H1 (cell line): ENCODE measurements around the gene ARHGAP15. TPM values are rescaled to one million over a fixed set of nuclear protein-coding genes. Genes with fewer than 3 reads are reported as not detected.

ENCODE experiments used
- CTCF ChIA-PET: fragments of 300-600 bp; sonication (Branson Sonifier 250); formaldehyde crosslinking; loops from one replicate; lab custom pipeline; 2021; ENCODE audit not compliant: partially characterized antibody; lab: Charles Lee
- POLR2A ChIA-PET: fragments of 300-600 bp; sonication (Branson Sonifier 250); formaldehyde crosslinking; loops from one replicate; lab custom pipeline; 2021; ENCODE audit warnings: inconsistent platforms; ENCODE audit not compliant: partially characterized antibody; lab: Charles Lee
- DNase-seq, 2 experiments: peaks; one replicate each; pipeline versions ENCODE4 v3.0.0 to v3.0.0-alpha.2; 2010 to 2022; ENCODE audit warnings: low spot score in 2 of 2, low read depth in 1 of 2, mixed read lengths in 1 of 2
- FAIRE-seq: peaks from 2 replicates; lab custom pipeline; 2011; peaks lifted over from hg19 to GRCh38; lab: Jason Lieb, UNC
- H2AFZ ChIP-seq: 2 replicates; pipeline ENCODE4 v1.8.1; 2012; ENCODE audit warnings: low read length, inconsistent platforms
- H2AK5ac ChIP-seq: 2 replicates; pipeline ENCODE4 v1.6.1; 2013; ENCODE audit warnings: low read depth, low read length
- H2BK120ac ChIP-seq: replicated peaks from 2 replicates; pipeline ENCODE3; 2013; ENCODE audit warnings: low read depth, low read length, inconsistent platforms
- H2BK12ac ChIP-seq: 2 replicates; pipeline ENCODE4 v1.6.1; 2013; ENCODE audit warnings: low read depth, low read length
- H2BK15ac ChIP-seq: 2 replicates; pipeline ENCODE4 v1.6.1; 2013; ENCODE audit warnings: low read length
- H2BK20ac ChIP-seq: 2 replicates; pipeline ENCODE4 v1.6.1; 2013; ENCODE audit warnings: low read length
- H2BK5ac ChIP-seq: 2 replicates; pipeline ENCODE4 v1.6.1; 2013; ENCODE audit warnings: low read depth, low read length
- H3K14ac ChIP-seq: 2 replicates; pipeline ENCODE4 v1.6.1; 2013; ENCODE audit warnings: inconsistent platforms; ENCODE audit not compliant: insufficient read length
- H3K18ac ChIP-seq: 2 replicates; pipeline ENCODE4 v1.6.1; 2013; ENCODE audit warnings: low read length; ENCODE audit errors: extremely low read depth
- H3K23ac ChIP-seq: 2 replicates; pipeline ENCODE4 v1.6.1; 2013; ENCODE audit warnings: inconsistent platforms; ENCODE audit not compliant: insufficient read length
- H3K23me2 ChIP-seq: 2 replicates; pipeline ENCODE4 v1.6.1; 2013; ENCODE audit warnings: low read depth, low read length
- H3K27ac ChIP-seq: 2 replicates; pipeline ENCODE4 v1.6.1; 2011; ENCODE audit warnings: low read depth, low read length, inconsistent platforms
- H3K27me3 ChIP-seq, 4 experiments: replicated peaks in 1 of 4; 1 replicate in 1 of 4; 2 replicates in 3 of 4; pipeline versions ENCODE4 v1.6.1 to v1.8.1; 2011 to 2013; ENCODE audit warnings: low read length in 3 of 4, mild to moderate bottlenecking in 3 of 4, inconsistent platforms in 2 of 4, mixed read lengths in 2 of 4, moderate library complexity in 1 of 4; ENCODE audit not compliant: control insufficient read depth in 3 of 4, insufficient read depth in 3 of 4; ENCODE audit errors: extremely low read depth in 1 of 4
- H3K36me3 ChIP-seq, 4 experiments: 2 replicates each; pipeline versions ENCODE4 v1.6.1 to v1.8.1; 2011 to 2013; ENCODE audit warnings: mild to moderate bottlenecking in 4 of 4, low read length in 3 of 4, moderate library complexity in 2 of 4, control low read depth in 1 of 4, inconsistent platforms in 1 of 4; ENCODE audit not compliant: insufficient read depth in 4 of 4, control insufficient read depth in 2 of 4
- H3K4ac ChIP-seq: replicated peaks from 2 replicates; pipeline ENCODE3; 2013; ENCODE audit warnings: low read length, low read depth, mixed read lengths, inconsistent platforms; ENCODE audit not compliant: insufficient read length
- H3K4me1 ChIP-seq, 4 experiments: replicated peaks in 1 of 4; 1 replicate in 1 of 4; 2 replicates in 3 of 4; pipeline versions ENCODE4 v1.6.1 to v1.8.1; 2011 to 2013; ENCODE audit warnings: low read length in 3 of 4, inconsistent platforms in 2 of 4, mixed read lengths in 1 of 4; ENCODE audit not compliant: insufficient read depth in 4 of 4, control insufficient read depth in 3 of 4
- H3K4me2 ChIP-seq, 2 experiments: 2 replicates each; pipeline versions ENCODE4 v1.6.1 to v1.8.1; 2011 to 2013; ENCODE audit warnings: low read depth in 2 of 2, low read length in 2 of 2, control low read depth in 1 of 2, inconsistent platforms in 1 of 2, mild to moderate bottlenecking in 1 of 2; ENCODE audit not compliant: insufficient read depth in 1 of 2
- H3K4me3 ChIP-seq, 4 experiments: fragments of 200-600, 300-600 bp in 1 of 4; sonication (generic), shearing (Covaris generic), sonication (Bioruptor Twin) in 1 of 4; 2 replicates each; pipeline versions ENCODE4 v1.5.1 to v1.8.1; 2011 to 2016; ENCODE audit warnings: low read length in 4 of 4, low read depth in 3 of 4, control low read depth in 2 of 4, inconsistent platforms in 2 of 4, mild to moderate bottlenecking in 2 of 4, mixed read lengths in 1 of 4, moderate library complexity in 1 of 4; ENCODE audit not compliant: insufficient read depth in 2 of 4; ENCODE audit errors: extremely low read depth in 1 of 4
- H3K56ac ChIP-seq: replicated peaks from 2 replicates; pipeline ENCODE3; 2013; ENCODE audit warnings: low read depth, mild to moderate bottlenecking, mixed read lengths, low read length, inconsistent platforms; ENCODE audit not compliant: insufficient read length
- H3K79me1 ChIP-seq: 2 replicates; pipeline ENCODE4 v1.6.1; 2013; ENCODE audit warnings: low read depth, low read length, control low read depth
- H3K79me2 ChIP-seq, 2 experiments: 2 replicates each; pipeline versions ENCODE4 v1.6.1 to v1.8.1; 2012 to 2013; ENCODE audit warnings: low read length in 2 of 2, mild to moderate bottlenecking in 2 of 2, inconsistent platforms in 1 of 2; ENCODE audit not compliant: insufficient read depth in 2 of 2, control insufficient read depth in 1 of 2
- H3K9ac ChIP-seq, 4 experiments: replicated peaks in 1 of 4; 1 replicate in 1 of 4; 2 replicates in 3 of 4; pipeline versions ENCODE4 v1.6.1 to v1.8.1; 2011 to 2013; ENCODE audit warnings: low read depth in 3 of 4, low read length in 3 of 4, control low read depth in 2 of 4, mild to moderate bottlenecking in 2 of 4, moderate library complexity in 2 of 4, inconsistent platforms in 1 of 4; ENCODE audit errors: extremely low read depth in 1 of 4
- H3K9me3 ChIP-seq, 2 experiments: 2 replicates each; pipeline versions ENCODE4 v1.6.1 to v1.8.1; 2012 to 2013; ENCODE audit warnings: mild to moderate bottlenecking in 2 of 2, moderate library complexity in 2 of 2, control low read depth in 1 of 2, inconsistent platforms in 1 of 2, low read depth in 1 of 2, low read length in 1 of 2, mixed read lengths in 1 of 2; ENCODE audit not compliant: insufficient read depth in 2 of 2
- H4K20me1 ChIP-seq, 2 experiments: replicated peaks in 1 of 2; 2 replicates each; pipeline versions ENCODE3 to v1.8.1; 2011 to 2013; ENCODE audit warnings: inconsistent platforms in 2 of 2, low read length in 2 of 2, mild to moderate bottlenecking in 1 of 2; ENCODE audit not compliant: insufficient read depth in 2 of 2, control insufficient read depth in 1 of 2
- H4K5ac ChIP-seq: 2 replicates; pipeline ENCODE4 v1.6.1; 2013; ENCODE audit warnings: low read length, low read depth, mixed read lengths, inconsistent platforms; ENCODE audit not compliant: insufficient read length
- H4K8ac ChIP-seq: 2 replicates; pipeline ENCODE4 v1.8.0; 2013; ENCODE audit warnings: mild to moderate bottlenecking, moderate library complexity, low read length, inconsistent platforms; ENCODE audit not compliant: insufficient read depth; ENCODE audit errors: extremely low read depth
- H4K91ac ChIP-seq: replicated peaks from 2 replicates; pipeline ENCODE3; 2013; ENCODE audit warnings: low read length, mixed read lengths, inconsistent platforms; ENCODE audit not compliant: insufficient read length
- ASH2L ChIP-seq: fragments of 200-600, 300-600 bp; sonication (generic); IDR thresholded peaks from one replicate; pipeline ENCODE4 v1.7.1; 2017; ENCODE audit warnings: low read length
- CEBPB ChIP-seq: IDR thresholded peaks from 2 replicates; pipeline ENCODE4 v1.6.1; 2012; ENCODE audit warnings: low read depth, low read length
- EZH2 ChIP-seq: fragments of 200-600 bp; sonication (generic); IDR thresholded peaks from 2 replicates; pipeline ENCODE4 v1.7.1; 2012; ENCODE audit warnings: low read depth, mild to moderate bottlenecking, moderate library complexity, low read length, inconsistent platforms; ENCODE audit not compliant: severe bottlenecking
- KDM4A ChIP-seq: IDR thresholded peaks from one replicate; pipeline ENCODE4 v1.7.1; 2012; ENCODE audit warnings: low read depth, mild to moderate bottlenecking, moderate library complexity, low read length, inconsistent platforms; ENCODE audit not compliant: severe bottlenecking
- KDM5A ChIP-seq: fragments of 200-600 bp; IDR thresholded peaks from 2 replicates; pipeline ENCODE4 v1.7.1; 2012; ENCODE audit warnings: mild to moderate bottlenecking, low read length, inconsistent platforms, mixed read lengths
- POU5F1 ChIP-seq: IDR thresholded peaks from 2 replicates; pipeline ENCODE4 v1.6.1; 2011; ENCODE audit warnings: low read depth, mild to moderate bottlenecking, low read length, moderate library complexity
- RNF2 ChIP-seq: fragments of 200-900, 300-1000 bp; sonication (generic); IDR thresholded peaks from 2 replicates; pipeline ENCODE4 v1.7.1; 2016; ENCODE audit warnings: borderline replicate concordance, low read depth, mild to moderate bottlenecking, antibody characterized with exemption, low read length; ENCODE audit not compliant: poor library complexity, severe bottlenecking; ENCODE audit errors: missing control alignments
- RXRA ChIP-seq: IDR thresholded peaks from 2 replicates; pipeline ENCODE4 v1.6.1; 2011; ENCODE audit warnings: low read depth, mild to moderate bottlenecking, low read length, moderate library complexity; ENCODE audit not compliant: insufficient read depth
- SIX5 ChIP-seq: IDR thresholded peaks from 2 replicates; pipeline ENCODE4 v1.6.1; 2011; ENCODE audit warnings: mild to moderate bottlenecking, low read depth, low read length
- SP2 ChIP-seq: IDR thresholded peaks from 2 replicates; pipeline ENCODE4 v1.6.1; 2012; ENCODE audit warnings: mild to moderate bottlenecking, low read length, inconsistent platforms
- SP4 ChIP-seq: IDR thresholded peaks from 2 replicates; pipeline ENCODE4 v1.6.1; 2012; ENCODE audit warnings: low read length, inconsistent platforms
- SUZ12 ChIP-seq: fragments of 200-600 bp; sonication (generic); IDR thresholded peaks from 2 replicates; pipeline ENCODE4 v1.6.1; 2012; ENCODE audit warnings: mild to moderate bottlenecking, inconsistent platforms, low read length, moderate library complexity, mixed read lengths
- ZNF274 ChIP-seq: IDR thresholded peaks from 2 replicates; pipeline ENCODE4 v1.7.0; 2012; ENCODE audit warnings: low read length, borderline replicate concordance; ENCODE audit errors: extremely low read depth
- WGBS, 2 experiments: shearing (Covaris generic) in 1 of 2; methylation state at CpG; one replicate each; pipeline versions ENCODE4 v1.1.6 to v1.1.7; 2013 to 2015; ENCODE audit warnings: low lambda C conversion rate in 2 of 2, mixed read lengths in 2 of 2, inconsistent platforms in 1 of 2, low coverage in 1 of 2, missing lambda C conversion rate in 1 of 2; ENCODE audit not compliant: insufficient replicate concordance in 2 of 2, insufficient coverage in 1 of 2, insufficient read length in 1 of 2; ENCODE audit errors: extremely low coverage in 1 of 2, missing lambda C conversion rate in 1 of 2; 5-methylcytosine and 5-hydroxymethylcytosine counted together
- polyA plus RNA-seq, 7 experiments: library from polyadenylated mRNA; depleted of rRNA in 3 of 7; stranded (reverse) in 5 of 7; unstranded in 2 of 7; fragments of >200 nt in 5 of 7; fragments of 200-250 nt in 2 of 7; gene quantifications; 1 replicate in 5 of 7; 2 replicates in 1 of 7; 4 replicates in 1 of 7; pipeline versions ENCODE4 v1.2.1 to v1.2.3, GENCODE V29; 2011 to 2013; ENCODE audit warnings: missing spikeins in 2 of 7, mixed read lengths in 2 of 7
- total RNA-seq: library from RNA; stranded (reverse); fragmentation: NEBNext Ultra II Directional; extraction: Animal tissue kit (Norgen Biotek cat#: 25700); gene quantifications from 2 replicates; pipeline ENCODE4 v1.2.1, GENCODE V29; 2021

Gene ARHGAP15
- total and polyA plus RNA-seq, 2 of the 8 experiments (the other 6 are each of a cell fraction or from before 2014, with no cell fraction given), result not detected

DNA sequence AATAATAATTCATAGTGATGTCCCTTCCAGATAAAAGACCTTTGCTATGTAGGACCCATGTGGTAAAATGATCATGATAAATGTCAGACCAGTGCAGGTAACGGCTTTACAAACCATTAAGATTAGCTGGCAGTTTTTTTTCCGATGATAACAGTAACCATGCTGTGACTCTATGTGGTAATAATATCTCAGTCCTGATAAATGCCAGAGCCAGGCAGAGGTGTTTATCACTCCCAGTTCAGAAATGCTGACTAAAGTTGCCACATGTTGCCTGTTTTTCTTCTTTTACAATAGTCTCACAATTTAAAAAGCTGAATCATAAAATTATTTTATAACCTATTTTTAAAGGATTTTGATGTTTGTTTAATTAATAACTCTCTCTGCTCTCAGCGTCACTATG, 565.1 kb downstream of the ARHGAP15 start:
- no peak overlapping the region for H3K18ac ChIP-seq
- no peak overlapping the region for H2BK12ac ChIP-seq
- ChIA-PET POLR2A (no interaction called here), CTCF (interaction anchor here (1.3 kb wide), 1 partner anchor 10 kb away, joined by 6 read pairs; no protein-coding TSS in a partner anchor)
- H4K20me1 ChIP-seq, result no peaks in the 10 kb centered on the region
- H4K5ac ChIP-seq, result no peak overlapping the region
- 94% methylated on average over 3 of the region's 3 CpGs; no CpG with 5 or more reads in 1 of the 2 experiments for WGBS, 2 experiments
- H3K4me3 ChIP-seq, result no peak overlapping the region
- H3K56ac ChIP-seq, result no peak overlapping the region
- no peak overlapping the region for H3K14ac ChIP-seq
- H2AK5ac ChIP-seq, result no peak overlapping the region
- peaks cover 2 to 10% (median 7%) of the 10 kb centered on the region in 4 experiments; a peak in 4 of 7 replicates for H3K4me1 ChIP-seq
- H3K79me2 ChIP-seq, result no peaks in the 10 kb centered on the region
- H4K8ac ChIP-seq, result no peak overlapping the region
- no peak overlapping the region for H3K4me2 ChIP-seq
- no peak overlapping the region for H2BK15ac ChIP-seq
- no peaks in the 10 kb centered on the region for H3K23me2 ChIP-seq
- H3K36me3 ChIP-seq, result no peaks in the 10 kb centered on the region
- H2BK5ac ChIP-seq, result no peak overlapping the region
- H3K27ac ChIP-seq, result no peak overlapping the region
- H3K9ac ChIP-seq, result no peak overlapping the region
- H3K79me1 ChIP-seq, result no peaks in the 10 kb centered on the region
- H4K91ac ChIP-seq, result no peak overlapping the region
- H3K27me3 ChIP-seq, result no peaks in the 10 kb centered on the region
- H2AFZ ChIP-seq, result no peak overlapping the region
- H2BK20ac ChIP-seq, result no peak overlapping the region
- H3K9me3 ChIP-seq, result no peaks in the 10 kb centered on the region
- no peak overlapping the region for H3K23ac ChIP-seq
- no peak overlapping the region for H3K4ac ChIP-seq
- H2BK120ac ChIP-seq, result no peak overlapping the region
- FAIRE-seq (no peak), DNase-seq (no peak)
- TF ChIP-seq ZNF274 (no peak), POU5F1 (no peak), SIX5 (no peak), ASH2L (no peak), SP2 (no peak), KDM4A (no peak), EZH2 (no peak), SP4 (no peak), CEBPB (no peak), KDM5A (no peak), RXRA (no peak), SUZ12 (no peak), RNF2 (no peak)
